ENCODE results near the gene SPIRE1.
"Not testable (repeated sequence)": the region's sequence is repeated elsewhere in the genome, so short reads cannot be mapped to it uniquely, and the experiment has no call there.

SPIRE1 gene

GRCh38 chr18:12441475-12442034, 216.4 kb downstream of the SPIRE1 start:
- DNase-seq: no peak

DNA sequence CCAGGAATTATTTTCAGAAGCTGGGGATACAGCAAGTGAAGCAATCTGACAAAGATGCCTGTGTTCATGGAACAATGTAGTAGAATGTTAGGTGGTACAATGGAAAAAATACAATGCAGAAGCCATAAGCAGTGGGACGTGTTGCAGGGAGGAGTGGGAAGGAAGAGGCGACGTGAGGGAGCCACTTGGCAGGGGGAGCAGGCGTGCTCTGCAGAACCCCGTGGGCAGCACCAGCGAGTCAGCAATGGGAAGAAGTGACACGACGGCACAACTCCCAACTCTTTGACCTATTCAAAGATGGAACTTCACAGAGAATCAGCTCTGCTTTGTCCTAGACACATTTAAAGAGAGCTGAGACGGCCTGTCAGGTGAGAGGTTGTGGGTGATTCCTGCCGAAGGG, 219.7 kb downstream of the SPIRE1 start:
- DNase-seq: no peak

- DNase-seq: no peak
Measured at GRCh38 chr18:12435867-12436266, 222.0 kb downstream of the SPIRE1 start.

DNA sequence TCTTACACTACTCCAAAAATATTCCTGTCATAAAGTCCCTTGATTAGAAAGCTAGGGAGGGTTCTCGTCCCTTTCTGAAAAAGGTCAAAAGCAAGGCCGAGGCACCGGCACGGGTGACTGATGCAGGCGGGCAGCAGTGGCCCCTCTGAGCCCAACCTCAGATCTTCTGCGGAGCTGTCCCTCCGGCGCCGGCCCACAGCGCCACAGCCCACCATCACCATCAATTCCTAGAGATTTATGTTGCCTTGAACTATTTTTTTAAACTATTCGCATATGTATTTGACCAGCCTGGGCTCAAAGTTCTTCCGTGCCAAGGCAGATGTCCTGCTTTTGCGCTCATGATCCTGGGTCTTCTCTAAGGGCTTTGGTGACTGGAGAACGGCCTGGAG, 223.4 kb downstream of the SPIRE1 start:
- DNase-seq: no peak

DNA sequence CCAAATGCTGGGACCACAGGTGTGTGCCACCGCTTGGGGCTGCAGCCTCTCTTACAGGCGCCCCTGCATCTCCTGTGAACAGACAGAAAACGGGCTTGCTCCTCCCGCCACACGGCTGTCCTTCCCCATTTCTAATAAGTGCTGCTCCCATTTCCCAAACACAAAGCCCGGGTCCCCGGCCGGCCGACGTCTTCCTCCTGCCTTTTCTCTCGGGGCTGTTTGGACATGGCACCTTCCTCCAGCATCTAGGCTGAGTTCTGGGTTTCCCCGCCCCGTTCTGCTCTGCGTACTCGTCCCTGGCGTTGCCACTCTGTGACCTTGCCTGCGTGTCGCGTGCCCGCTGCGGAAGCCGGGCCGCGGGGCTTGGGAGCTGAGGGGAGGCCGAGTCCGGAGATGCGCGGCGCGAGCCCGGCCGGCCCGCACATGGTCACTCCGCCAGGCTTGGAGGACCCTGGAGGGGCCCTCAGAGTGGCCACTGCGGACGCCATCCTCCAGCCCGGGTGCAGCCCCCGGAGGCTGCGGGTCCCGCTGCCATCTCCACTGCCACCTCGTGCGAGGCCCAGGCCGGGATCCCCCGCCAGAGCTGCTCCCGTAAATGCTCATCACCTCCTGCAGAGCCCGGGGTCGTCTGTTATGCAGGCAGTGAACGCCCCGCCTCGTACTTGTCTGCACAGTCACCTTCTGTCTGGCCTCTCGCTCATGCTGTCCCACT, 223.9 kb downstream of the SPIRE1 start:
- DNase-seq: no peak

- no peak for DNase-seq
Measured at GRCh38 chr18:12432881-12433280, 225.0 kb downstream of the SPIRE1 start.

GRCh38 chr18:12432196-12432595, 225.7 kb downstream of the SPIRE1 start:
- DNase-seq: no peak

GRCh38 chr18:12431561-12431960, 226.3 kb downstream of the SPIRE1 start:
- no peak for DNase-seq

DNA sequence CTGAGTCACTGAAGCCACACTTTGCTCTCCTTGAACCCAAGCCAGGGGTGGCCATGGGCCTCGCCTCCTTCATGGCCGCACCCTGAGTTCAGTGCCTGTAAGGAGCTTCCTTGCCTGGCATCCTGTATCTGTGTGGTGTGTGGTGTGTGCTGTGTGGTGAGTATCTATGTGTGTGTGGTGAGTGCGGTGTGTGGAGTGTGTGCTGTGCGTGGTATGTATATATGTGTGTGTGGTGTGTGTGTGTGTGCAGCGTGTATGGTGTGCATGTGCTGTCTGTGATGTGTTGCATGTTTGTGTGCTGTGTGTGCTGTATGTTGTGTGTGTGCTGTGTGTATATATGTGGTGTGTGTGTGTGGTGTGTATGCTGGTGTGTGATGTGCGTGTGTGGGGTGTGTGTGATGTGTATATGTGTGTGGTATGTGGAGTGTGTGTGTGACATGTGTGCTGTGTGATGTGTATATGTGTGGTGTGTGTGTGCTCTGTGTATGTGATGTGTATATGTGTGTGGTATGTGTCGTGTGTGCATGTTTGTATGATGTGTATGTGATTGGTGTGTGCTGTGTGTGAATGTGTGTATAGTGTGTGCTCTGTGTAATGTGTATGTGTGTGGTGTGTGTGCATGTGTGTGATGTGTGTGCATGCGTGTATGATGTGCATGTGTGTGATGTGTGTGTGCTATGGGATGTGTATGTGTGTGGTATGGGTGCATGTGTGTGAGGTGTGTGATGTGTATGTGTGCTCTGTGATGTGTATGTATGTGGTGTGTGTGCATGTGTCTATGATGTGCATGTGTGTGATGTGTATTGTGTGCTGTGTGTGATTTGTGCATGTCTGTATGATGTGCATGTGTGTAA, 227.5 kb downstream of the SPIRE1 start:
- DNase-seq: no peak

DNA sequence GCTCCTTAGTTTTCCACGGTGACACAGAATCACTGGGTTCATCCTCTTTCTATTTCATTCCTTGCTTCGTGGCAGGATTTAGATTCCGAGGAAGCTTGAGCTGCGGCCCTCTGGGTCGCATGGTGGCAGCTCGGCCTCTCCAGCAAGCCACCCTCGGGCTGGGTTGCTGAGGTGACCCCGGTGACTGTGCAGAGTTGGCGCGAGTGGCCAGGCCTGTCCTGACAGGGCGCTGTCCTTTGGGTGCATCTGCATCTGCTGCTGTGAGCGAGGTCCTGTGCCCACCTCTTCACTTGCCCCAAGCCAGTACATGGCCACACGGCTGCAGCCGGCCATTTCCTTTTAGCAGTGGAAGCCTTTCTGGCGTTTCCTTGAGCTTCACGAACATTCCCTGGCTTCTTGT, 228.4 kb downstream of the SPIRE1 start:
- DNase-seq: no peak

GRCh38 chr18:12428923-12429322, 229.0 kb downstream of the SPIRE1 start:
- DNase-seq: no peak

DNA sequence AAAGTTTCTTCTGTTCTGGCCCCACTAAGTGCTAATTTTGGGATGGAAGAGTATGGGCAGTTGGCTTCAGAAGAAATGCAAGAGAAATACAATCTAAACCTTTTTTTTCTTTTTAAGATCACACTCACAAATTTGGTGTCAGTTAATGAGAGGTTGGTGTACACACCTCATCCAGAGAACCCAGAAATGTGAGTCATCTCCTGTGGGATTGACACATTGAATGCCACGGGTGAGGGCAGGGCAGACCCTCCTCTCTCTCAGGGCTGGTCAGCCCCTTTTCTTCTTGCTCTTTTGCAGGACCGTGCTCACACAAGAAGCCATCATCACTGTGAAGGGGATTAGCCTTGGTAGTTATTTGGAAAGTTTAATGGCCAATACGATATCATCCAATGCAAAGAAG, 231.0 kb downstream of the SPIRE1 start:
- DNase-seq: no peak

DNA sequence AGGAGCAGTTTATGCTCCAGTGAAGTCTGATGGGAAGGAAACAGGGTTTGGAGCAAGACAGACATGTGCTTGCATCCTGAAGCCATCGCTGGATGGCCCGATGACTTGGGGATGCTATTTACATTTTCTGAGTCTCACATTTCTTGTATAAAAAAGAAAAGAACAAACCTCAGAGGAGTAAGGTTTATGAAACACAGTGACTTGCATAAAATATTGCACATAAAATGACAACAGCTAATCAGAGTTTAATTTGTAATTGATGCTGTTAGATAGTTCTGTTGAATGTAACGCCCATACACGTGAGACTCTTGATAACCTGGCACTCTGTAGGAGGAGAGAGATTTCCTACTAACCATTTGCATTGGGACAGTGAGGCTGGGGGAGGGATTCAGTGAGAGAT, 233.7 kb downstream of the SPIRE1 start:
- no peak for DNase-seq

- no peak for DNase-seq
Measured at GRCh38 chr18:12423820-12424219, 234.1 kb downstream of the SPIRE1 start.

DNA sequence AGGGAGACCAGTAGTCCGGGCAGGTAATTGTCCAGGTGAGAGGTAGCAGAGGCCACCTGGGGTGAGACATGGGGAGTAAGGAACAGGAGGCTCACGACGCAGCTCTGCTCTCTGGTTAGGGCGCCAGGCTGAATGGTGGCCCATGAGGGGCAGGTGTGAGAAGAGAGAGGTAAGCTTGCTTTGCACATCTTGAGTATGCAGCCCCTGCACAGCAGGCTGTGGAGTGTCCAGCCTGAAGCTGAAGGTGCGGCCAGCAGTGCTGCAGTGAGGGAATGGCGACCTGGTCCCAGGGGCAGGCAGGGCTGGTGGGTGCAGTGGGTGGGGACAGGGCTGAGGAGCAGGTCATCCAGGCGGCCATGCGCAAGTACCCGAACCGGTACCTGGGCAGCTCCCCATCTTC, 234.5 kb downstream of the SPIRE1 start:
- DNase-seq: no peak

DNA sequence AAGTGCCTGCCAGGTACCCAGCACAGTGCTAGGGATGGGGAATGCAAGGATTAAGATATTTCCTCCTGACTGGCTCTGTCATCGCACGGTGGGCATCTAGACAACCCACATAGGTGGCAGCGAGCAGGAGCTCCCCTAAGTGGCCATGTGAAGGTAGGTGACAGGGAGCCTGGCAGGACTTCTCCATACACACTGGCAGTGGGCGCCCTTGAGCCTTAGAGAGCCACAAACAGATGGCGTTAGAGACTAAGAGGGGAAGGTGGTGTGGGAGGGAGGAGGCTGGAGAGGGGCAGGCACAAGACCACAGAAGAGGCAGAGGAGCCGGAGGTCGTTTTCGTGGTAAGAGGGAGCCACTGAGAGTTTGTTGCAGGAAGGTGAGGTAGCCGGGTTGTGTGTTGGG, 235.0 kb downstream of the SPIRE1 start:
- DNase-seq: no peak

- DNase-seq: no peak
Measured at GRCh38 chr18:12421732-12422131, 236.2 kb downstream of the SPIRE1 start.

GRCh38 chr18:12420821-12421421, 237.0 kb downstream of the SPIRE1 start:
- peak; percentile 67 for DNase-seq

DNA sequence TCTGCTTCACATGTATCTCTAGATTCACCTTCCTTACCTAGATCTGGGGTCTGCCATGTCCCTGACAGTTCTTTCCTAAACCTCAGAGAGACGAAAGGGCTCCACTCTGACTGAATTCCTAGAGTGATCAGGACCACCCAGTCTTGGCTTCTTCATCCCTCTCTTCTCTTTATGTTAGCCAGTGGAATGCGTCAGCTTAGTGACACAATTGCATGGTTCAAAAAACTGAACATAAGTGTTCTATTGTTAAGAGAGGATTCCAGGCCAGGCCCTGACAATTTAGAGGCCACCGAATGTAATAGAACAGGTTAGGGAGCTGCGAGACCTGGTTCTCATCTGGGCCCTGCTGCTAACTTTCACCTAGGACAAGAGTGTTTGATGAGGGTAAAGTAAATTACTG, 240.2 kb downstream of the SPIRE1 start:
- DNase-seq: no peak

DNA sequence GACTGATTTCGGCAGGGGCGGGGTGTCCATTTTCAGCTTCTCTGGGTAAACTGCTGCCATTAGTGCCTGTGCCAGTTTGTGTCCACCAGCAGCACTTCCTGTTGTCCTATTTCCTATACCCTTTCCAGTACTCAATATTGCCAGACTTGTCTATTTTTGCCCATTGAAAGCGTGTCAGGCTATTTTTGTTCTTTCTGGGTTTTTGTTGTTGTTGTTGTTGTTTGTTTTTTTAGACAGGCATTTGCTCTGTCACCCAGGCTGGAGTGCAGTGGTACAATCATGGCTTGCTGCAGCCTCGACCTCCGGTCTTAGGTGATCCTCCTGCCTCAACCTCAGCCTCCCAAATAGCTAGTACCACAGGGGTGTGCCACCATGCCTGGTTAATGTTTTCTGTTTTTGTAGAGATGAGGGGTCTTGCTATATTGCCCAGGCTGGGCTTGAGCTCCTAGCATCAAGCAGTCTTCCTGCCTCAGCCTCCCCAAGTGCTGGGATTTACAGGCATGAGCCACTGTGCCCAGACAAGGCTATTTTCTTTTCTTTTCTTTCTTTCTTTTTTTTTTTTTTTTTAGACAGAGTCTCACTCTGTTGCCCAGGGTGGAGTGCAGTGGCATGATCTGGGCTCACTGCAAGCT, 241.7 kb downstream of the SPIRE1 start:
- DNase-seq: no peak

DNA sequence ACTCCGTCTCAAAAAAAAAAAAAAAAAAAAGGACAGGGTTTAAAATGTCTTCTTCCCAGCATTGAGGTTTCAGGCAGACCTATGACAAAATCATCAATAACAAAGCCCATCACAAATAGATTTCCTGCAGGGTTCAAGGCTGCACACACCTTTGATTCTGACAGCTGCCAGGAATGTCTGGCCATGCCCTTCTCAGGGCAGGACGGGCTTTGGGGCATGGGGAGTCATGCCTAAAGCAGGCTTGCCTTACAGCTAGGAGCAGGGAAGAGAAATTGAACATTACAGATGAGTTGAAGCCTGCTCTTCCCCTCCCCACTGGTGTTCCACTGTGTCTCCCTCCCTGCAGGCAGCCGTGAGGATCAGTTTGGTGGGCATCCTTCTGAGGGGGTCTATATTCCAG, 246.5 kb downstream of the SPIRE1 start:
- no peak for DNase-seq

GRCh38 chr18:12410747-12411146, 247.2 kb downstream of the SPIRE1 start:
- DNase-seq: not testable (repeated sequence)

DNA sequence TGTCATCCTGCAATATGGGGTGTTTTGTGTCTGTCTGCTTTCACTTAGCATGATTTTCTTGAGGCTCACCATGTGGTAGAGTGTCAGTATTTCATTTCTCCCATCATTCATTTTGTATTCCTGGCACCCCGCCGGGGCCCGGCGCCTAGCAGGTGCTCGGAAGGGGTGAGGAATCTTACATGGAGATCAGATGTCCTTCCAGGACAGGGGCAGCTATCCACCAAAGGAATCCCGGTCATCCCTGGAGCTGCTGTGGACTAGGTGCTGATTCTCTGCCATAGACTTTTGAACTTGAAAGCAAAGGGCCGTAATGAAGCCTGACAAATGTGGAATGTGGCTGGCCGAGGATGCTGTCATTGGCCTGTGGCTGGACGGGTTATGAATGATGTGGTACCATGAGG, 247.8 kb downstream of the SPIRE1 start:
- DNase-seq: no peak
